ENCODE data around the gene DGLUCY. TPM values are rescaled to one million over a fixed set of nuclear protein-coding genes. Genes with fewer than 3 reads are reported as not detected.
"Not testable (repeated sequence)": the region's sequence is repeated elsewhere in the genome, so short reads cannot be mapped to it uniquely, and the experiment has no call there.

DGLUCY gene
- total and polyA plus RNA-seq, 2 experiments from 2014 or later = 44.8 to 51.3 TPM

GRCh38 chr14:91123201-91123600 lies 9.3 kb downstream of the DGLUCY start:
- H3K4me2 ChIP-seq = peak overlapping the region; percentile 31
- no peaks in the 10 kb centered on the region for H3K9me3 ChIP-seq (ENCODE audit: low read depth)
- H4K20me1 ChIP-seq (ENCODE audit: insufficient read depth, poor library complexity, severe bottlenecking) = no peaks in the 10 kb centered on the region
- DNase-seq (ENCODE audit: low spot score) = peak; percentile 37
- WGBS (ENCODE audit: low lambda C conversion rate, missing lambda C conversion rate) = 57% methylated on average over 8 of the region's 8 CpGs
- no peaks in the 10 kb centered on the region for H3K9me2 ChIP-seq (replicated peaks; ENCODE audit: insufficient read depth)
- peaks cover 26% of the 10 kb centered on the region for H3K4me1 ChIP-seq (ENCODE audit: insufficient read depth)
- no peaks in the 10 kb centered on the region for H3K36me3 ChIP-seq (replicated peaks; ENCODE audit: insufficient read depth, low read depth)
- peaks cover 51% of the 10 kb centered on the region for H3K79me2 ChIP-seq
- no peak overlapping the region for H3K4me3 ChIP-seq
- no peak overlapping the region for H2AFZ ChIP-seq
- H3K27me3 ChIP-seq = no peaks in the 10 kb centered on the region
- peak overlapping the region; percentile 89 for H3K27ac ChIP-seq
- TF ChIP-seq CTCF (IDR thresholded peaks at IDR 0.05; ENCODE audit: poor library complexity) (no peak), EZH2phosphoT487 (IDR thresholded peaks at IDR 0.05; ENCODE audit: low read depth, severe bottlenecking, unreplicated experiment) (no peak), EZH2 (IDR thresholded peaks at IDR 0.05; ENCODE audit: borderline replicate concordance) (no peak)

GRCh38 chr14:91124406-91125270 lies 10.8 kb downstream of the DGLUCY start:
- not testable (repeated sequence) for DNase-seq (ENCODE audit: low spot score); H3K4me3 ChIP-seq; H3K9me3 ChIP-seq (ENCODE audit: low read depth); H3K27me3 ChIP-seq; H3K36me3 ChIP-seq (replicated peaks; ENCODE audit: insufficient read depth, low read depth); H3K9me2 ChIP-seq (replicated peaks; ENCODE audit: insufficient read depth); H4K20me1 ChIP-seq (ENCODE audit: insufficient read depth, poor library complexity, severe bottlenecking)
- Histone ChIP-seq H3K4me2 (peak overlapping the region; percentile 61), H3K4me1 (ENCODE audit: insufficient read depth) (peaks cover 21% of the 10 kb centered on the region), H3K79me2 (peaks cover 37% of the 10 kb centered on the region), H2AFZ (peak overlapping the region; percentile 14), H3K27ac (peak overlapping the region; percentile 89)
- WGBS (ENCODE audit: low lambda C conversion rate, missing lambda C conversion rate) = 60% methylated on average over 5 of the region's 5 CpGs

- H3K79me2 ChIP-seq = peaks cover 34% of the 10 kb centered on the region
- H3K4me2 ChIP-seq = peak overlapping the region; percentile 61
- no peak for DNase-seq (ENCODE audit: low spot score)
- TF ChIP-seq CTCF (IDR thresholded peaks at IDR 0.05; ENCODE audit: poor library complexity) = no peak
- TF ChIP-seq EZH2phosphoT487 (IDR thresholded peaks at IDR 0.05; ENCODE audit: low read depth, severe bottlenecking, unreplicated experiment) = no peak
- TF ChIP-seq EZH2 (IDR thresholded peaks at IDR 0.05; ENCODE audit: borderline replicate concordance) = no peak
- 57% methylated on average over 7 of the region's 7 CpGs for WGBS (ENCODE audit: low lambda C conversion rate, missing lambda C conversion rate)
- peak overlapping the region; percentile 89 for H3K27ac ChIP-seq
- no peaks in the 10 kb centered on the region for H3K9me3 ChIP-seq (ENCODE audit: low read depth)
- H3K27me3 ChIP-seq = no peaks in the 10 kb centered on the region
- H3K36me3 ChIP-seq (replicated peaks; ENCODE audit: insufficient read depth, low read depth) = no peaks in the 10 kb centered on the region
- H4K20me1 ChIP-seq (ENCODE audit: insufficient read depth, poor library complexity, severe bottlenecking) = no peaks in the 10 kb centered on the region
- no peaks in the 10 kb centered on the region for H3K9me2 ChIP-seq (replicated peaks; ENCODE audit: insufficient read depth)
- H2AFZ ChIP-seq = no peak overlapping the region
- H3K4me3 ChIP-seq = no peak overlapping the region
- H3K4me1 ChIP-seq (ENCODE audit: insufficient read depth) = peaks cover 21% of the 10 kb centered on the region
These were observed 11.4 kb downstream of the DGLUCY start for GRCh38 chr14:91125271-91125660.

- Histone ChIP-seq H3K9me3 (ENCODE audit: low read depth) (no peaks in the 10 kb centered on the region), H3K4me3 (no peak overlapping the region), H3K27me3 (no peaks in the 10 kb centered on the region), H2AFZ (no peak overlapping the region), H4K20me1 (ENCODE audit: insufficient read depth, poor library complexity, severe bottlenecking) (no peaks in the 10 kb centered on the region), H3K9me2 (replicated peaks; ENCODE audit: insufficient read depth) (no peaks in the 10 kb centered on the region), H3K4me1 (ENCODE audit: insufficient read depth) (peaks cover 21% of the 10 kb centered on the region), H3K79me2 (peaks cover 29% of the 10 kb centered on the region), H3K36me3 (replicated peaks; ENCODE audit: insufficient read depth, low read depth) (no peaks in the 10 kb centered on the region), H3K4me2 (peak overlapping the region; percentile 61), H3K27ac (peak overlapping the region; percentile 89)
- TF ChIP-seq CTCF (IDR thresholded peaks at IDR 0.05; ENCODE audit: poor library complexity) (no peak), EZH2phosphoT487 (IDR thresholded peaks at IDR 0.05; ENCODE audit: low read depth, severe bottlenecking, unreplicated experiment) (no peak), EZH2 (IDR thresholded peaks at IDR 0.05; ENCODE audit: borderline replicate concordance) (no peak)
- WGBS (ENCODE audit: low lambda C conversion rate, missing lambda C conversion rate) = 85% methylated on average over 4 of the region's 4 CpGs
- DNase-seq (ENCODE audit: low spot score) = no peak
These were observed 11.9 kb downstream of the DGLUCY start for GRCh38 chr14:91125801-91126200.
